Heart left ventricle (tissue), 16 donors: Measurements from ENCODE around the gene YIF1A. TPM values are rescaled to one million over a fixed set of nuclear protein-coding genes. Genes with fewer than 3 reads are reported as not detected.
A peak's percentile ranks its signal among the peaks of the same experiment; 100 is the strongest.

Experiments used
- ATAC-seq, 4 donors: fragments of 200-7000 bp; cut with Tn5 transposase; one replicate each; pipeline ENCODE4 v1.9.1; 2020 to 2022; ENCODE audit warnings: moderate library complexity in 4 of 4, mild to moderate bottlenecking in 3 of 4, moderate number of reproducible peaks in 1 of 4
- DNase-seq, 5 donors: peaks; one replicate each; pipeline ENCODE4 v3.0.0-alpha.2; 2020
- H3K27ac ChIP-seq, 12 donors: fragments of 200-600 bp; sonication (generic) in 4 of 12; one replicate each; pipeline versions ENCODE4 v1.5.0 to v1.8.0; 2016 to 2022; ENCODE audit warnings: mild to moderate bottlenecking in 2 of 12
- H3K27me3 ChIP-seq, 9 donors: fragments of 200-600 bp; sonication (generic) in 2 of 9; one replicate each; pipeline versions ENCODE4 v1.5.1 to v1.8.0; 2016 to 2022; ENCODE audit warnings: mild to moderate bottlenecking in 3 of 9
- H3K36me3 ChIP-seq, 9 donors: fragments of 200-600 bp; sonication (generic) in 2 of 9; one replicate each; pipeline versions ENCODE4 v1.5.0 to v1.8.0; 2018 to 2022; ENCODE audit warnings: mild to moderate bottlenecking in 2 of 9
- H3K4me1 ChIP-seq, 12 donors: fragments of 200-600 bp; sonication (generic) in 4 of 12; one replicate each; pipeline versions ENCODE4 v1.5.0 to v1.8.0; 2016 to 2022; ENCODE audit warnings: mild to moderate bottlenecking in 3 of 12
- H3K4me3 ChIP-seq, 12 donors: fragments of 200-600 bp; sonication (generic) in 4 of 12; one replicate each; pipeline versions ENCODE4 v1.5.0 to v1.8.0; 2017 to 2022; ENCODE audit warnings: mild to moderate bottlenecking in 9 of 12, moderate library complexity in 4 of 12
- H3K9me3 ChIP-seq, 12 donors: fragments of 200-600 bp; sonication (generic) in 4 of 12; one replicate each; pipeline versions ENCODE4 v1.5.0 to v1.8.0; 2016 to 2022; ENCODE audit warnings: mild to moderate bottlenecking in 1 of 12
- POLR2A ChIP-seq, 2 donors: fragments of 450-650 bp; IDR thresholded peaks; one replicate each; pipeline ENCODE4 v1.6.1; 2017; ENCODE audit warnings: antibody characterized with exemption in 2 of 2, mild to moderate bottlenecking in 2 of 2, moderate library complexity in 2 of 2
- WGBS, 4 donors: extraction: QIAGEN DNeasy Blood & Tissue Kit in 2 of 4; methylation state at CpG; one replicate each; pipeline versions ENCODE4 v1.1.5 to v1.1.7; 2013 to 2018; 5-methylcytosine and 5-hydroxymethylcytosine counted together
- intact Hi-C, 10 donors: fragments of 100-400 bp; cut with DNase I; formaldehyde crosslinking; loops; one replicate each; pipeline versions ENCODE4 v1.11.1 to v1.14.2; 2022
- polyA plus RNA-seq, 2 donors: library from polyadenylated mRNA; stranded (reverse); fragments of 200-250 nt; gene quantifications; one replicate each; pipeline ENCODE4 v1.2.3, GENCODE V29; 2013
- total RNA-seq, 9 donors: library from RNA; depleted of rRNA in 2 of 9; stranded (reverse); fragments of >200 nt in 2 of 9; fragmentation: NEBNext Ultra II Directional in 3 of 9; extraction: Animal tissue kit (Norgen Biotek cat#: 25700) in 3 of 9; gene quantifications; one replicate each; pipeline versions ENCODE4 v1.1.0 to v1.2.4, GENCODE V29; 2016 to 2023
- TF ChIP-seq, protein P1 (sequence below), 12 donors: fragments of 200-600 bp; sonication (generic) in 4 of 12; IDR thresholded peaks; one replicate each; pipeline versions ENCODE4 v1.5.0 to v1.8.0; 2018 to 2022; ENCODE audit warnings: antibody characterized with exemption in 12 of 12, mild to moderate bottlenecking in 5 of 12
- donor health status: ischemic (EF 13 %, LVEDD 7.1; RV severe dilation, severe dysfunction).
- donor health status: healthy with polysubstance abuse.
- donor health status: DM: no; HTN: yes; CAD: no.
- donor health status: DM: no; HTN: no; CAD: no.
- donor health status: ischemic (EF 25% LVEDD 6.9; RV normal size, moderate dysfunction).
- donor health status: ischemic (EF 25% LVEDD 5.7; RV mildly dilated, moderate dysfunction).
- donor health status: healthy.
- donor health status: DM: yes; HTN: yes; CAD: no.
- donor health status: ischemic (EF 35%, LVEDD 5.7; RV mildly dilated, moderate dysfunction).
- donor health status: nonischemic (EF 11% LVEDD 7.7; RV severe dilation, severe dysfunction).
- donor health status: DM: yes; HTN: yes; CAD: no.
- donor health status: PGD.
- donor health status: ischemic (EF 29% LVEDD 5.4; RV normal size, mild dysfunction).
- donor health status: nonischemic (EF 23%, LVEDD 6.1; RV moderate dilation, normal function).

YIF1A gene
- total and polyA plus RNA-seq, 11 donors = 41.6 to 136 (median 65.3) TPM

GRCh38 chr11:66274219-66274618, 14.7 kb downstream of the YIF1A start:
- intact Hi-C loops = no loop called here
- no peak overlapping the region for H3K27ac ChIP-seq
- ATAC-seq = no peak
- H3K36me3 ChIP-seq = peaks cover 4 to 57% (median 48%) of the 10 kb centered on the region in 9 donors
- H3K9me3 ChIP-seq = no peaks in the 10 kb centered on the region
- no peak overlapping the region for H3K4me3 ChIP-seq
- no peak for DNase-seq
- H3K27me3 ChIP-seq = no peaks in the 10 kb centered on the region
- 36 to 60% (median 47%) methylated on average over 1 of the region's 1 CpG for WGBS, 4 donors
- no peak for TF ChIP-seq POLR2A (IDR thresholded peaks at IDR 0.05)
- TF ChIP-seq, protein P1, sequence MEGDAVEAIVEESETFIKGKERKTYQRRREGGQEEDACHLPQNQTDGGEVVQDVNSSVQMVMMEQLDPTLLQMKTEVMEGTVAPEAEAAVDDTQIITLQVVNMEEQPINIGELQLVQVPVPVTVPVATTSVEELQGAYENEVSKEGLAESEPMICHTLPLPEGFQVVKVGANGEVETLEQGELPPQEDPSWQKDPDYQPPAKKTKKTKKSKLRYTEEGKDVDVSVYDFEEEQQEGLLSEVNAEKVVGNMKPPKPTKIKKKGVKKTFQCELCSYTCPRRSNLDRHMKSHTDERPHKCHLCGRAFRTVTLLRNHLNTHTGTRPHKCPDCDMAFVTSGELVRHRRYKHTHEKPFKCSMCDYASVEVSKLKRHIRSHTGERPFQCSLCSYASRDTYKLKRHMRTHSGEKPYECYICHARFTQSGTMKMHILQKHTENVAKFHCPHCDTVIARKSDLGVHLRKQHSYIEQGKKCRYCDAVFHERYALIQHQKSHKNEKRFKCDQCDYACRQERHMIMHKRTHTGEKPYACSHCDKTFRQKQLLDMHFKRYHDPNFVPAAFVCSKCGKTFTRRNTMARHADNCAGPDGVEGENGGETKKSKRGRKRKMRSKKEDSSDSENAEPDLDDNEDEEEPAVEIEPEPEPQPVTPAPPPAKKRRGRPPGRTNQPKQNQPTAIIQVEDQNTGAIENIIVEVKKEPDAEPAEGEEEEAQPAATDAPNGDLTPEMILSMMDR (IDR thresholded peaks at IDR 0.05) = no peak
- peaks cover 0 to 34% (median 22%) of the 10 kb centered on the region in 12 donors for H3K4me1 ChIP-seq

DNA sequence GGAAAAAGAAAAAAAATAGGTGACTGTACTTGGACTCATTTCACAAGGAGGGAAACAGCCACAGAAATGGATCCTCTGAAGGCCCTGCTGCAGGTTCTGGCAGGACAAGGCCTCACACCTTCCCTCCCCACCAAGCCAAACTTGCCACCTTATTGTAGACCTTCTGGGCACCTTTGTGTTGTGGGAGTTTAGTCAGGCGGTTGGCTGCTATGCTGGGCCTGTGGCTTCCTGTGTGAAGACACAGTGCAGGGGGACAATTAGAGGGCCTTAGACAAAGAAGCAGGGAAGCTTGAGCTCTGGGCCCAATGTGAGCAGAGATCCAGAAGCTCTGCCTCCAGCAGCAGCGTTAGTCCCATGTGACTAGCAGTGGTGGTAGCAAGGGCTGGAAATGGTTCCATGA, 16.3 kb downstream of the YIF1A start:
- Histone ChIP-seq H3K4me1 (peaks cover 0 to 29% (median 21%) of the 10 kb centered on the region in 12 donors), H3K4me3 (no peak overlapping the region), H3K9me3 (no peaks in the 10 kb centered on the region), H3K27ac (no peak overlapping the region), H3K27me3 (no peaks in the 10 kb centered on the region), H3K36me3 (peaks cover 4 to 57% (median 48%) of the 10 kb centered on the region in 9 donors)
- DNase-seq (no peak), ATAC-seq (no peak)
- no peak for TF ChIP-seq POLR2A (IDR thresholded peaks at IDR 0.05)
- TF ChIP-seq, protein P1 (IDR thresholded peaks at IDR 0.05) = no peak
- intact Hi-C loops = no loop called here
- WGBS, 4 donors = 86 to 100% (median 93%) methylated on average over 2 of the region's 2 CpGs

DNA sequence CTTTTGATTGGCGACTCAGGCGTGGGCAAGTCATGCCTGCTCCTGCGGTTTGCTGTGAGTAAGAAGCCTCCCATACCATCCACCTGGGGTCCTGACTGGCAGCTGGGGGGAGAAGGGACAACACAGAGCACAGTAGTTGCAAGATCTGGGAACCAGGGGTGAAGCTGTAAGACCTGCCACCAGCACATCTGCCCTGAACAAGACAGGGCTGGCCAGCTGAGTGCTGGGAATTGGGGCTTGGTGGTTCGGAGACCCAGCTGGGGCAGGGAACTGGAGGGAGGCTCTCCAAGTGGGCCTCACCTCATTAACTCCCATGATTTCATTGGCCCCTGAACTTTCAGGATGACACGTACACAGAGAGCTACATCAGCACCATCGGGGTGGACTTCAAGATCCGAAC, 17.1 kb downstream of the YIF1A start:
- peaks cover 4 to 57% (median 48%) of the 10 kb centered on the region in 9 donors for H3K36me3 ChIP-seq
- WGBS, 4 donors = 93 to 95% (median 94%) methylated on average over 4 to 7 of the region's 7 CpGs
- H3K4me1 ChIP-seq = peaks cover 0 to 31% (median 23%) of the 10 kb centered on the region in 12 donors
- DNase-seq = no peak
- H3K27me3 ChIP-seq = no peaks in the 10 kb centered on the region
- no peaks in the 10 kb centered on the region for H3K9me3 ChIP-seq
- H3K4me3 ChIP-seq = no peak overlapping the region
- ATAC-seq = no peak
- TF ChIP-seq POLR2A (IDR thresholded peaks at IDR 0.05) = no peak
- TF ChIP-seq, protein P1 (IDR thresholded peaks at IDR 0.05) = no peak
- intact Hi-C loops = no loop called here
- no peak overlapping the region for H3K27ac ChIP-seq

GRCh38 chr11:66268952-66269905, 19.7 kb downstream of the YIF1A start:
- Histone ChIP-seq H3K4me3 (peak overlapping the region; percentile 61 to 99 (median 92)), H3K27ac (peak overlapping the region; percentile 89 to 99 (median 97)), H3K36me3 (peaks cover 4 to 48% (median 35%) of the 10 kb centered on the region in 9 donors), H3K9me3 (no peaks in the 10 kb centered on the region), H3K27me3 (no peaks in the 10 kb centered on the region), H3K4me1 (peaks cover 4 to 35% (median 27%) of the 10 kb centered on the region in 12 donors)
- DNase-seq (no peak), ATAC-seq (no peak)
- intact Hi-C loops = loop anchor here in 1 of 10 donors (10.0 kb wide), 1 partner anchor 414 kb away; the partner anchor contains the start of gene CFL1
- 3% methylated on average over 30 to 32 of the region's 32 CpGs for WGBS, 4 donors
- no peak for TF ChIP-seq POLR2A (IDR thresholded peaks at IDR 0.05)
- TF ChIP-seq, protein P1 (IDR thresholded peaks at IDR 0.05) = peak in 2 of 12 donors; percentile 16
